Measurements from ENCODE around the gene BAIAP2L2. TPM values are rescaled to one million over a fixed set of nuclear protein-coding genes. Genes with fewer than 3 reads are reported as not detected.
A peak's percentile ranks its signal among the peaks of the same experiment; 100 is the strongest.

BAIAP2L2 gene
- total RNA-seq, 1 donor from 2014 or later: 0.86 TPM

GRCh38 chr22:38139901-38140300 is 29.4 kb upstream of the BAIAP2L2 start:
- peaks cover 2% of the 10 kb centered on the region for H3K27me3 Mint-ChIP-seq (ENCODE audit: insufficient read depth, low read depth)
- H3K36me3 Mint-ChIP-seq: peaks cover 13% of the 10 kb centered on the region
- no peaks in the 10 kb centered on the region for H3K79me2 ChIP-seq (ENCODE audit: low read depth)
- no peak overlapping the region for H3K27ac ChIP-seq
- no peak overlapping the region for H3K4me2 ChIP-seq
- H3K9me3 Mint-ChIP-seq: no peaks in the 10 kb centered on the region
- no peak overlapping the region for H2AFZ ChIP-seq (replicated peaks)
- H3K9ac ChIP-seq: no peak overlapping the region
- TF ChIP-seq EZH2 (IDR thresholded peaks at IDR 0.05): no peak
- TF ChIP-seq CTCF (IDR thresholded peaks at IDR 0.05): no peak
- TF ChIP-seq EZH2phosphoT487 (IDR thresholded peaks at IDR 0.05): no peak
- H3K4me3 ChIP-seq: no peak overlapping the region
- H3K4me3 Mint-ChIP-seq: no peak overlapping the region
- no peaks in the 10 kb centered on the region for H4K20me1 ChIP-seq (ENCODE audit: low read depth)
- no peaks in the 10 kb centered on the region for H3K27me3 ChIP-seq
- no peaks in the 10 kb centered on the region for H3K9me3 ChIP-seq (ENCODE audit: low read depth)
- no peak for DNase-seq (ENCODE audit: low spot score)
- H3K4me1 Mint-ChIP-seq: peaks cover 4% of the 10 kb centered on the region
- H3K4me1 ChIP-seq: no peaks in the 10 kb centered on the region
- no peak overlapping the region for H3K27ac Mint-ChIP-seq
- no peaks in the 10 kb centered on the region for H3F3A ChIP-seq (ENCODE audit: low read depth)
- no peaks in the 10 kb centered on the region for H3K36me3 ChIP-seq

- Histone ChIP-seq H4K20me1 (ENCODE audit: low read depth) (no peaks in the 10 kb centered on the region), H3K27ac (no peak overlapping the region), H2AFZ (replicated peaks) (no peak overlapping the region), H3K36me3 (no peaks in the 10 kb centered on the region), H3K9ac (no peak overlapping the region), H3F3A (ENCODE audit: low read depth) (no peaks in the 10 kb centered on the region), H3K4me3 (no peak overlapping the region), H3K4me1 (no peaks in the 10 kb centered on the region), H3K4me2 (no peak overlapping the region), H3K27me3 (no peaks in the 10 kb centered on the region), H3K9me3 (ENCODE audit: low read depth) (no peaks in the 10 kb centered on the region), H3K79me2 (ENCODE audit: low read depth) (no peaks in the 10 kb centered on the region)
- DNase-seq (ENCODE audit: low spot score): no peak
- no peak for TF ChIP-seq EZH2phosphoT487 (IDR thresholded peaks at IDR 0.05)
- no peaks in the 10 kb centered on the region for H3K9me3 Mint-ChIP-seq
- peaks cover 4% of the 10 kb centered on the region for H3K4me1 Mint-ChIP-seq
- no peak overlapping the region for H3K27ac Mint-ChIP-seq
- peaks cover 15% of the 10 kb centered on the region for H3K36me3 Mint-ChIP-seq
- no peak overlapping the region for H3K4me3 Mint-ChIP-seq
- peaks cover 2% of the 10 kb centered on the region for H3K27me3 Mint-ChIP-seq (ENCODE audit: insufficient read depth, low read depth)
These were observed 28.5 kb upstream of the BAIAP2L2 start for GRCh38 chr22:38138961-38139360.

- no peak overlapping the region for H3K4me3 ChIP-seq
- Mint-ChIP-seq H3K9me3 (no peaks in the 10 kb centered on the region), H3K4me1 (peaks cover 2% of the 10 kb centered on the region), H3K4me3 (no peak overlapping the region), H3K36me3 (peaks cover 14% of the 10 kb centered on the region), H3K27me3 (ENCODE audit: insufficient read depth, low read depth) (peaks cover 2% of the 10 kb centered on the region), H3K27ac (peak overlapping the region; percentile 66)
- H3K79me2 ChIP-seq (ENCODE audit: low read depth): no peaks in the 10 kb centered on the region
- H3K36me3 ChIP-seq: no peaks in the 10 kb centered on the region
- H4K20me1 ChIP-seq (ENCODE audit: low read depth): no peaks in the 10 kb centered on the region
- H2AFZ ChIP-seq (replicated peaks): no peak overlapping the region
- no peak overlapping the region for H3K9ac ChIP-seq
- no peaks in the 10 kb centered on the region for H3K9me3 ChIP-seq (ENCODE audit: low read depth)
- no peaks in the 10 kb centered on the region for H3K27me3 ChIP-seq
- no peak overlapping the region for H3K4me2 ChIP-seq
- DNase-seq (ENCODE audit: low spot score): no peak
- no peaks in the 10 kb centered on the region for H3K4me1 ChIP-seq
- no peaks in the 10 kb centered on the region for H3F3A ChIP-seq (ENCODE audit: low read depth)
- TF ChIP-seq CTCF (IDR thresholded peaks at IDR 0.05): no peak
- TF ChIP-seq EZH2 (IDR thresholded peaks at IDR 0.05): no peak
- TF ChIP-seq EZH2phosphoT487 (IDR thresholded peaks at IDR 0.05): no peak
- H3K27ac ChIP-seq: no peak overlapping the region
These were observed 27.6 kb upstream of the BAIAP2L2 start for GRCh38 chr22:38137876-38138687.

GRCh38 chr22:38136607-38137006 is 26.1 kb upstream of the BAIAP2L2 start:
- peaks cover 2% of the 10 kb centered on the region for H3K4me1 Mint-ChIP-seq
- Histone ChIP-seq H3K4me2 (no peak overlapping the region), H4K20me1 (ENCODE audit: low read depth) (no peaks in the 10 kb centered on the region), H2AFZ (replicated peaks) (no peak overlapping the region), H3K4me3 (no peak overlapping the region), H3K36me3 (no peaks in the 10 kb centered on the region), H3K4me1 (no peaks in the 10 kb centered on the region), H3K9ac (no peak overlapping the region), H3K27me3 (no peaks in the 10 kb centered on the region), H3K79me2 (ENCODE audit: low read depth) (no peaks in the 10 kb centered on the region), H3K9me3 (ENCODE audit: low read depth) (no peaks in the 10 kb centered on the region), H3F3A (ENCODE audit: low read depth) (no peaks in the 10 kb centered on the region), H3K27ac (no peak overlapping the region)
- no peak for DNase-seq (ENCODE audit: low spot score)
- H3K36me3 Mint-ChIP-seq: peaks cover 19% of the 10 kb centered on the region
- no peak overlapping the region for H3K4me3 Mint-ChIP-seq
- no peak overlapping the region for H3K27ac Mint-ChIP-seq
- peaks cover 2% of the 10 kb centered on the region for H3K27me3 Mint-ChIP-seq (ENCODE audit: insufficient read depth, low read depth)
- TF ChIP-seq EZH2phosphoT487 (IDR thresholded peaks at IDR 0.05): no peak
- H3K9me3 Mint-ChIP-seq: no peaks in the 10 kb centered on the region

Measured in neural progenitor cell (in vitro differentiated cells).